Activated CD8-positive, alpha-beta T cell treated with anti-CD3 and anti-CD28 coated beads for 36 hours (primary cell): ENCODE data around the gene GRK3. TPM values are rescaled to one million over a fixed set of nuclear protein-coding genes. Genes with fewer than 3 reads are reported as not detected.
A peak's percentile ranks its signal among the peaks of the same experiment; 100 is the strongest.
"Not testable (repeated sequence)": the region's sequence is repeated elsewhere in the genome, so short reads cannot be mapped to it uniquely, and the experiment has no call there.

Experiments used
- ATAC-seq: fragments of 200-7000 bp; cut with Tn5 transposase; one replicate; pipeline ENCODE4 v1.10.0; 2021; ENCODE audit warnings: mild to moderate bottlenecking, moderate library complexity
- CTCF ChIA-PET: fragments of 350-600 bp; sonication (Branson Sonifier 250); formaldehyde crosslinking; loops from one replicate; lab custom pipeline; 2021; ENCODE audit warnings: antibody characterized with exemption; lab: Charles Lee
- POLR2A ChIA-PET: fragments of 350-600 bp; sonication (Branson Sonifier 250); formaldehyde crosslinking; loops from one replicate; lab custom pipeline; 2021; ENCODE audit warnings: antibody characterized with exemption; lab: Charles Lee
- DNase-seq: peaks from one replicate; pipeline ENCODE4 v3.0.0-alpha.2; 2020
- H3K27ac Mint-ChIP-seq: one replicate; pipeline ENCODE4 v1.8.0; 2021; ENCODE audit warnings: mild to moderate bottlenecking, mixed read lengths
- H3K27me3 Mint-ChIP-seq: one replicate; pipeline ENCODE4 v1.8.0; 2021; ENCODE audit warnings: mixed read lengths
- H3K36me3 Mint-ChIP-seq: one replicate; pipeline ENCODE4 v1.8.0; 2021; ENCODE audit warnings: low read depth, mixed read lengths
- H3K4me1 Mint-ChIP-seq: one replicate; pipeline ENCODE4 v1.8.0; 2021; ENCODE audit warnings: low read depth, mixed read lengths
- H3K4me3 Mint-ChIP-seq: one replicate; pipeline ENCODE4 v1.8.0; 2021; ENCODE audit warnings: mild to moderate bottlenecking, moderate library complexity, mixed read lengths
- H3K9me3 Mint-ChIP-seq: one replicate; pipeline ENCODE4 v1.8.0; 2021; ENCODE audit warnings: mixed read lengths
- intact Hi-C: fragments of 100-400 bp; cut with micrococcal nuclease; formaldehyde crosslinking; loops from one replicate; pipeline ENCODE4 v1.10.0; 2022
- total RNA-seq, 2 experiments: library from RNA; stranded (reverse); gene quantifications; one replicate each; pipeline ENCODE4 v1.2.3, GENCODE V29; 2021
- TF ChIP-seq, protein P1 (sequence below): fragments of 200-600 bp; IDR thresholded peaks from one replicate; pipeline ENCODE4 v1.8.0; 2022; ENCODE audit warnings: antibody characterized with exemption, mild to moderate bottlenecking

GRK3 gene
- total RNA-seq, 2 experiments from 2014 or later: 26.3 to 26.7 TPM

GRCh38 chr22:25566898-25567235, 2.4 kb downstream of the GRK3 start:
- Mint-ChIP-seq H3K27ac (no peak overlapping the region), H3K4me1 (peaks cover 33% of the 10 kb centered on the region), H3K9me3 (peaks cover 2% of the 10 kb centered on the region), H3K4me3 (peak overlapping the region; percentile 95), H3K36me3 (peaks cover 6% of the 10 kb centered on the region), H3K27me3 (peaks cover 2% of the 10 kb centered on the region)
- TF ChIP-seq, protein P1, sequence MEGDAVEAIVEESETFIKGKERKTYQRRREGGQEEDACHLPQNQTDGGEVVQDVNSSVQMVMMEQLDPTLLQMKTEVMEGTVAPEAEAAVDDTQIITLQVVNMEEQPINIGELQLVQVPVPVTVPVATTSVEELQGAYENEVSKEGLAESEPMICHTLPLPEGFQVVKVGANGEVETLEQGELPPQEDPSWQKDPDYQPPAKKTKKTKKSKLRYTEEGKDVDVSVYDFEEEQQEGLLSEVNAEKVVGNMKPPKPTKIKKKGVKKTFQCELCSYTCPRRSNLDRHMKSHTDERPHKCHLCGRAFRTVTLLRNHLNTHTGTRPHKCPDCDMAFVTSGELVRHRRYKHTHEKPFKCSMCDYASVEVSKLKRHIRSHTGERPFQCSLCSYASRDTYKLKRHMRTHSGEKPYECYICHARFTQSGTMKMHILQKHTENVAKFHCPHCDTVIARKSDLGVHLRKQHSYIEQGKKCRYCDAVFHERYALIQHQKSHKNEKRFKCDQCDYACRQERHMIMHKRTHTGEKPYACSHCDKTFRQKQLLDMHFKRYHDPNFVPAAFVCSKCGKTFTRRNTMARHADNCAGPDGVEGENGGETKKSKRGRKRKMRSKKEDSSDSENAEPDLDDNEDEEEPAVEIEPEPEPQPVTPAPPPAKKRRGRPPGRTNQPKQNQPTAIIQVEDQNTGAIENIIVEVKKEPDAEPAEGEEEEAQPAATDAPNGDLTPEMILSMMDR: no peak
- DNase-seq: no peak
- ATAC-seq: no peak
- intact Hi-C loops: loop anchor here (5.0 kb wide), 1 partner anchor 205 kb away; no protein-coding TSS in a partner anchor
- POLR2A ChIA-PET: no interaction called here
- CTCF ChIA-PET: interaction anchor here (0.9 to 1.2 kb wide), 4 partner anchors 23 to 206 kb away, joined by 3 to 5 read pairs (median 4); no protein-coding TSS in a partner anchor

- ChIA-PET POLR2A (no interaction called here), CTCF (interaction anchor here (0.9 to 1.2 kb wide), 3 partner anchors 24 to 145 kb away, joined by 3 to 5 read pairs (median 4); no protein-coding TSS in a partner anchor)
- DNase-seq (no peak), ATAC-seq (no peak)
- intact Hi-C loops: loop anchor here (5.0 kb wide), 1 partner anchor 205 kb away; no protein-coding TSS in a partner anchor
- Mint-ChIP-seq H3K27ac (no peak overlapping the region), H3K9me3 (peaks cover 2% of the 10 kb centered on the region), H3K4me3 (peak overlapping the region; percentile 18), H3K27me3 (peaks cover 2% of the 10 kb centered on the region), H3K4me1 (peaks cover 30% of the 10 kb centered on the region), H3K36me3 (peaks cover 6% of the 10 kb centered on the region)
- TF ChIP-seq, protein P1: no peak
These were observed 2.8 kb downstream of the GRK3 start for GRCh38 chr22:25567251-25567675.

DNA sequence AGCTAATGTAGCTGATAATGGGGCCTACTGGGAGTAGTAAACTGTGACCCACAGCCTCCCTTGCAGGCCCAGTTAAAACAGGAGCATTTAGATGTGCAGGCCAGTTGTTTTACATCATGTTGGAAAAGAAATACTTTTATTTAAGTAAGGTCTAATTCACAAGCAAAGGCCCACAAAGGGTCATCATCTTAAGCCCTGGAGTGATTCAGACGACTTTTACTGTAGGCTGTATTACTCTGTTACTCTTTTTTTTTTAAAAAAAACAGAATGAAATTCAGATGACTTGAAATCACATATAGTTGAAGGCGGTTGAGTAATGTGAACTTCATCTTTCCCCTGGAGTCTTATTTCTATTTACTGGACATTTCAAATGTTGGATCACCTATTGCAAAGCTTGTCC, 3.6 kb downstream of the GRK3 start:
- not testable (repeated sequence) for H3K36me3 Mint-ChIP-seq
- peaks cover 32% of the 10 kb centered on the region for H3K4me1 Mint-ChIP-seq

DNA sequence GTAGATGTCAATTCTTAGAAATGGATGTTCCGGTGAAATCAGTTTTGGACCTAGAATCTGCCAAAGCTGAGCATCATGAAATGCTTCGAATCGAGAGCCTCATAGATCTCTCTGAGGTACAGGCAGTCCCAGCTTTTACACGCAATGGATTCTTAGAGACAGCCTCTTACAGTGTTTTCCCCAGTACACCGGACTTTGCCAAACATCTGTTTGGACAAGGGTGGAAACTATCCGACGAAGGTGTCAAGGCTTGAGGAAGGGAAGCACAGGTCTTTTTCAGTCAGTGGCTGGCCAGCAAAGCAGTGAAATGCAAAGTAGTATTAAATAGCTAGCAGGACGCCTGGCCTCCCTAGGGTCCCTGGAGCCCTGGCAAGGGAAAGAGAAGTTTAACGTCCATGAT, 4.9 kb downstream of the GRK3 start:
- H3K9me3 Mint-ChIP-seq: peaks cover 2% of the 10 kb centered on the region
- H3K27ac Mint-ChIP-seq: no peak overlapping the region
- no peak for ATAC-seq
- CTCF ChIA-PET: interaction anchor here (0.9 to 1.5 kb wide), 3 partner anchors 25 to 203 kb away, joined by 3 to 5 read pairs (median 3); no protein-coding TSS in a partner anchor
- POLR2A ChIA-PET: no interaction called here
- intact Hi-C loops: loop anchor here (5.0 kb wide), 1 partner anchor 203 kb away; no protein-coding TSS in a partner anchor
- peaks cover 25% of the 10 kb centered on the region for H3K4me1 Mint-ChIP-seq
- TF ChIP-seq, protein P1: no peak
- no peak for DNase-seq
- H3K36me3 Mint-ChIP-seq: peaks cover 7% of the 10 kb centered on the region
- H3K4me3 Mint-ChIP-seq: no peak overlapping the region
- peaks cover 2% of the 10 kb centered on the region for H3K27me3 Mint-ChIP-seq

More for the DNA sequence above, 3.6 kb downstream of the GRK3 start:
- intact Hi-C loops: loop anchor here (5.0 kb wide), 1 partner anchor 204 kb away; no protein-coding TSS in a partner anchor
- H3K27me3 Mint-ChIP-seq, DNase-seq, ATAC-seq, H3K27ac Mint-ChIP-seq, POLR2A ChIA-PET, H3K9me3 Mint-ChIP-seq, H3K4me3 Mint-ChIP-seq: not testable (repeated sequence)
- CTCF ChIA-PET: interaction anchor here (0.7 to 1.0 kb wide), 2 partner anchors 102 to 145 kb away, joined by 3 read pairs; no protein-coding TSS in a partner anchor

- TF ChIP-seq, protein P1: no peak
- Mint-ChIP-seq H3K36me3 (peaks cover 7% of the 10 kb centered on the region), H3K4me1 (peaks cover 25% of the 10 kb centered on the region), H3K9me3 (peaks cover 2% of the 10 kb centered on the region), H3K4me3 (no peak overlapping the region), H3K27me3 (peaks cover 2% of the 10 kb centered on the region), H3K27ac (no peak overlapping the region)
- intact Hi-C loops: loop anchor here (5.0 kb wide), 1 partner anchor 202 kb away; no protein-coding TSS in a partner anchor
- CTCF ChIA-PET: interaction anchor here (0.9 to 1.5 kb wide), 3 partner anchors 26 to 203 kb away, joined by 3 to 5 read pairs (median 3); no protein-coding TSS in a partner anchor
- no peak for DNase-seq
- no peak for ATAC-seq
- POLR2A ChIA-PET: no interaction called here
These were observed 5.5 kb downstream of the GRK3 start for GRCh38 chr22:25569983-25570382.
